Testis (tissue), 3 donors: Measurements from ENCODE around the gene ACTA2. TPM values are rescaled to one million over a fixed set of nuclear protein-coding genes. Genes with fewer than 3 reads are reported as not detected.

Source experiments
- DNase-seq: peaks from one replicate; pipeline ENCODE4 v3.0.0-alpha.2; 2019
- H3K27ac ChIP-seq, 2 donors: fragments of 200-600 bp; sonication (generic); one replicate each; pipeline ENCODE4 v1.5.1; 2019
- H3K27me3 ChIP-seq: fragments of 200-600 bp; sonication (generic); one replicate; pipeline ENCODE4 v1.5.1; 2019
- H3K36me3 ChIP-seq: fragments of 200-600 bp; sonication (generic); one replicate; pipeline ENCODE4 v1.5.1; 2017; ENCODE audit warnings: low read depth; ENCODE audit errors: missing control alignments
- H3K4me1 ChIP-seq: fragments of 200-600 bp; sonication (generic); one replicate; pipeline ENCODE4 v1.5.1; 2019
- H3K4me3 ChIP-seq, 2 donors: fragments of 200-600 bp; sonication (generic); one replicate each; pipeline ENCODE4 v1.5.1; 2017 to 2019
- H3K9me3 ChIP-seq: fragments of 200-600 bp; sonication (generic); one replicate; pipeline ENCODE4 v1.5.1; 2017
- POLR2A ChIP-seq: fragments of 450-650 bp; IDR thresholded peaks from one replicate; pipeline ENCODE4 v1.6.1; 2017; ENCODE audit warnings: antibody characterized with exemption, mild to moderate bottlenecking, moderate library complexity
- WGBS, 2 donors: methylation state at CpG; one replicate each; pipeline ENCODE4 v1.1.5; 2018; 5-methylcytosine and 5-hydroxymethylcytosine counted together
- intact Hi-C: fragments of 100-400 bp; cut with DNase I; formaldehyde crosslinking; loops from one replicate; pipeline ENCODE4 v1.15.1; 2023; ENCODE audit warnings: low total_unique reads
- polyA plus RNA-seq: library from polyadenylated mRNA; stranded (reverse); fragments of 350-450 nt; fragmentation: Illumina TruSeq; extraction: RNeasy Lipid Tissue Mini Kit (QIAGEN cat#74804); gene quantifications from one replicate; pipeline ENCODE4 v1.2.3, GENCODE V29; 2014; ENCODE audit warnings: low read depth, low replicate concordance; ENCODE audit not compliant: insufficient read depth
- total RNA-seq, 2 donors: library from RNA; depleted of rRNA; stranded (reverse); fragments of >200 nt; gene quantifications; one replicate each; pipeline ENCODE4 v1.2.3, GENCODE V29; 2016
- TF ChIP-seq, protein P1 (sequence below), 3 experiments: fragments of 450-650 bp in 2 of 3; fragments of 200-600 bp in 1 of 3; sonication (generic) in 1 of 3; IDR thresholded peaks; one replicate each; pipeline ENCODE4 v1.5.1; 2016 to 2019; ENCODE audit warnings: antibody characterized with exemption in 3 of 3, mild to moderate bottlenecking in 2 of 3, moderate library complexity in 1 of 3

ACTA2 gene
- total and polyA plus RNA-seq, 3 donors from 2014 or later, result 398 to 939 (median 527) TPM

DNA sequence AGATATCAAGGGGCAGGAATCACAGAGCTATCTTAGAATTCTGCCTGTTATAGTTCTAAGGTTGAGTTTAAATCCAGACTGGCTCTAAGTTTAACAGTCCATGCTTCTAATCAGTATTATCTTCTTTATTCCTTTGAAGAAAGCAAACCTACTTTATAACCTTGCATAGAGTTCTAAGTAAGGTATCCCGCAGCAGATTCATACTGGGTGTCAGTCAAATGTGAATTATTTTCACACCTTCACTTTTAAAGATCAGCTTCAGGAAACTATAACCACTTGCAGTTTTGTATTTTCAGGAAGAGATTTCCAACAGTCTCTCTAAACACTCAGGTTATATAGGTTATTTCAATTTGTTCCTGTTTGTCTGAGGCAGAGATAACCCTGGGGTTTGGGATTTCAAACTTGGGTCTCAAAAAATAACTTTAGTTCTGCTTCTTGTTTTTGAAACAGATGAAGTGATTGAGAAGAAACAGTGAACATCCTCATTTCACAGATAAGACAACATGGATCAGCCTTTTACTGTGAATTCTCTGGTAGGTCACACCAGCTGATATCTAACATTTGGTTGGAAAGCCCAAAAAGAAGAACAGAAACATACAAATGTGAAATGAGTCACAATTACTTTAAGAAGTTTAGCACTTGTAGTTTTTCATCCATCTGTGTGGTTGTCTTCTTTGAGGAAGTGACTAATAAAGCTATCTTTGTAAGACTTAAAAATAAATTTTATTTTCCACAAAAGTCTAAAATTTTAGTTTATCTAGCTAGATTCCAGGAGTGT lies 51.2 kb downstream of the ACTA2 start:
- Histone ChIP-seq H3K9me3 (no peaks in the 10 kb centered on the region), H3K27me3 (no peaks in the 10 kb centered on the region), H3K36me3 (no peaks in the 10 kb centered on the region), H3K4me3 (no peak overlapping the region), H3K27ac (no peak overlapping the region), H3K4me1 (peaks cover 4% of the 10 kb centered on the region)
- intact Hi-C loops, result no loop called here
- no peak for TF ChIP-seq POLR2A
- TF ChIP-seq, protein P1, sequence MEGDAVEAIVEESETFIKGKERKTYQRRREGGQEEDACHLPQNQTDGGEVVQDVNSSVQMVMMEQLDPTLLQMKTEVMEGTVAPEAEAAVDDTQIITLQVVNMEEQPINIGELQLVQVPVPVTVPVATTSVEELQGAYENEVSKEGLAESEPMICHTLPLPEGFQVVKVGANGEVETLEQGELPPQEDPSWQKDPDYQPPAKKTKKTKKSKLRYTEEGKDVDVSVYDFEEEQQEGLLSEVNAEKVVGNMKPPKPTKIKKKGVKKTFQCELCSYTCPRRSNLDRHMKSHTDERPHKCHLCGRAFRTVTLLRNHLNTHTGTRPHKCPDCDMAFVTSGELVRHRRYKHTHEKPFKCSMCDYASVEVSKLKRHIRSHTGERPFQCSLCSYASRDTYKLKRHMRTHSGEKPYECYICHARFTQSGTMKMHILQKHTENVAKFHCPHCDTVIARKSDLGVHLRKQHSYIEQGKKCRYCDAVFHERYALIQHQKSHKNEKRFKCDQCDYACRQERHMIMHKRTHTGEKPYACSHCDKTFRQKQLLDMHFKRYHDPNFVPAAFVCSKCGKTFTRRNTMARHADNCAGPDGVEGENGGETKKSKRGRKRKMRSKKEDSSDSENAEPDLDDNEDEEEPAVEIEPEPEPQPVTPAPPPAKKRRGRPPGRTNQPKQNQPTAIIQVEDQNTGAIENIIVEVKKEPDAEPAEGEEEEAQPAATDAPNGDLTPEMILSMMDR (IDR thresholded peaks at IDR 0.05), result no peak
- WGBS, 2 donors, result 89 to 90% methylated on average over 1 of the region's 1 CpG
- no peak for DNase-seq

DNA sequence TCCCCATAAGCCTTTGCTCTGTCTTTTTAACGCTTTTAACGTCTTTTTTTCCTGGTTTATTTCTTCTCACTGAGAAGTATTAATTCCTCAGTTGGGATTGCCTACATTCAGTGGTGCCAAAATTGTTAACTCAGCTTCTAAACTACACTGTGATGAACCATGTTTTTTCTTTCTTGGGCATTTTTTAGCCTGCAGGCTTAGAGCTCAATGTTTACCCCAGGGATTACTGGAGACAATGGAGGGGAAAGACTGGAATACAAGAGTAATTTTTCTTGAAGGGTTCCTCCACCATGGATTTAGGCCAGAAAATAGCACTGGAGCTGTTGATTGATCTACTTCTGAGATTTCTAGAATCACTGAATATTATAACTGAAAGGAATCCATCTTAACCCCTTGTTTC lies 52.7 kb downstream of the ACTA2 start:
- H3K4me3 ChIP-seq, result no peak overlapping the region
- WGBS, 2 donors, result 76 to 82% methylated on average over 2 of the region's 2 CpGs
- H3K36me3 ChIP-seq, result no peaks in the 10 kb centered on the region
- H3K27me3 ChIP-seq, result no peaks in the 10 kb centered on the region
- TF ChIP-seq, protein P1 (IDR thresholded peaks at IDR 0.05), result no peak
- no peak for TF ChIP-seq POLR2A
- H3K9me3 ChIP-seq, result no peaks in the 10 kb centered on the region
- no peak for DNase-seq
- H3K4me1 ChIP-seq, result peaks cover 4% of the 10 kb centered on the region
- intact Hi-C loops, result no loop called here
- no peak overlapping the region for H3K27ac ChIP-seq

DNA sequence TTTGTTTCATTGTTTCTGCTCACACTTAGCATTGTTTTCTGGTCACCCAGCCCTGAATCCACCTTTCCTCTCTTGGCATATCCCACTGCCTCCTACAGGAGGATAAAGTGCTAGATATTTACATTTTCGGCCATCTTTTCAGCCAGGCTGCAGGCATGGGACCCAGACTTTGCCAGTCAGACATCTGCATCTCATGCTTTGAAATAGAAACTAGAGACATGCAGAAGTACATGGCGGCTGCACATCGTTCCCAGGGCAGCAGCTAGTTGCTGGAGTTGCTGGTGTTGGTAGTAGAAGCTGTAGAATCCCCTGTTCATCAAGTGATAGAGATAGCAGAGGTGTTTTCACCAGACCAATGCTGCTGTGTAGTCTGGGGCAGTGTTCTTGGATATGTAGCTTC lies 53.8 kb downstream of the ACTA2 start:
- H3K4me1 ChIP-seq, result peaks cover 4% of the 10 kb centered on the region
- H3K36me3 ChIP-seq, result no peaks in the 10 kb centered on the region
- WGBS, 2 donors, result 80 to 95% methylated on average over 3 of the region's 3 CpGs
- no peak for DNase-seq
- intact Hi-C loops, result no loop called here
- no peaks in the 10 kb centered on the region for H3K27me3 ChIP-seq
- no peak overlapping the region for H3K4me3 ChIP-seq
- TF ChIP-seq, protein P1 (IDR thresholded peaks at IDR 0.05), result no peak
- no peak for TF ChIP-seq POLR2A
- no peaks in the 10 kb centered on the region for H3K9me3 ChIP-seq
- H3K27ac ChIP-seq, result no peak overlapping the region

DNA sequence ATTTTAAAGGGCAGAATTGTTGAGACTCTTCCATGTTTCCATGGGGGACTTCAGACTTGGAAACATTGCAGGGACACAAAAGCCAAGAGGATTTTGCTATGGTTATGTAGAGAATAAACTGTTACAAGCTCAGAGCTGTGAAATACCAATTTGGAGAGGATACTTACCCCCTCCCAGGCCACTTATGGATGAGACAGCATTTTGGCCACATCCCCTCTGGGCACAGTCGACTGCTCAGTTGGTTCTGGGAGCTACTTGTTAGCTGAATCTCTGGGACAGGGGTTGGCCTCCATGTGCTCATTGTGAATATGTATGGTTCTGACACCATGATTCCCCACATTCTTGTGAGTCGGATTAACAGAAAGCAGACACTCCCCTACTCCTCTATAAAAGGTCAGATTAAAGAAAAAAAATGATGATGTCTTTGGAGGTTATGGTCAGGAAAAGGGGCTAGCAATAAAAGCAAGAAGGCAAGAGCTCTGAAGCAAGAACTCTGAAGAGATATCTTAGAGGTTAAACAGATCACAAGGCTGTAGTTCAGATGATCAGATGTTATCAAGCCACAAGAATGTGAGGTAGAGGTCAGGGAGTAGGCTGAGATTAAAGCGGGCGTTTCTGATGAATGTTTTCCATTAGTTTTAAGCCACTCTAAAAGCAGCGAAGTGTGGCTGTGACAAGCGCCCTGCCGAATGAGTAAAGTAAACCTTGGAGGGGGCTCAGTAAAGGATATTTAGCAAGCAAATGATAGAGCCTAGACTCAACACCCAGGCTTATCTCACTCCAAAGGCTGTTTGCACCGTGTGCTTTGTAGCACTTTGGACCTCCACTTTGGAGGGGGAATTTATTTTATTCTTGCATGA lies 55.3 kb downstream of the ACTA2 start:
- intact Hi-C loops, result no loop called here
- no peak overlapping the region for H3K4me3 ChIP-seq
- H3K27me3 ChIP-seq, result no peaks in the 10 kb centered on the region
- H3K4me1 ChIP-seq, result peaks cover 4% of the 10 kb centered on the region
- H3K27ac ChIP-seq, result peak overlapping the region in 1 of 2 donors; percentile 67
- no peak for TF ChIP-seq POLR2A
- TF ChIP-seq, protein P1 (IDR thresholded peaks at IDR 0.05), result no peak
- no peaks in the 10 kb centered on the region for H3K36me3 ChIP-seq
- 58 to 64% methylated on average over 8 of the region's 8 CpGs for WGBS, 2 donors
- no peak for DNase-seq
- H3K9me3 ChIP-seq, result no peaks in the 10 kb centered on the region
